ENCODE data around the gene ZDHHC24.
"Not testable (repeated sequence)": the region's sequence is repeated elsewhere in the genome, so short reads cannot be mapped to it uniquely, and the experiment has no call there.

Gene ZDHHC24

GRCh38 chr11:66564984-66565383 lies 19.1 kb upstream of the ZDHHC24 start:
- no peak for DNase-seq

DNA sequence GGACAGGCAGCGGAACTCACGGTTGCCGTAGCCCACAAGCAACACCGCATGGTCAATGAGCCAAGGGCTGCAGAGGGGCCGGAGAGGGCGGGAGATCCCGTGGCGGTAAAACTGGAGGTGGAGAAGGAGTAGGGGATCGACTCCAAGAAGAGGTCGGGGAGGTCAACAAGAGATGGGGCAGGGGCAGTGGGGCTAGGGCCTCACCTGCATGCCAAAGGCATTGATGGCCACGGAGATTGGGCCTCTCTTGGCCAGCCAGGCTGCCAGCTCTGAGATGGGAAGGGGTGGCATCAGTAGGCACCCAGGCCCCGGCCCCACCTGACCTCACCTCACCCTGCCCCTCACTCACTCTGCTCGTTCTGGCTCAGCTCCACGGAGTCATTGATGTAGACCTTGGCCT lies 18.7 kb upstream of the ZDHHC24 start:
- no peak for DNase-seq

GRCh38 chr11:66563832-66564231 lies 18.0 kb upstream of the ZDHHC24 start:
- DNase-seq = no peak

GRCh38 chr11:66562907-66563583 lies 17.2 kb upstream of the ZDHHC24 start:
- no peak for DNase-seq

DNA sequence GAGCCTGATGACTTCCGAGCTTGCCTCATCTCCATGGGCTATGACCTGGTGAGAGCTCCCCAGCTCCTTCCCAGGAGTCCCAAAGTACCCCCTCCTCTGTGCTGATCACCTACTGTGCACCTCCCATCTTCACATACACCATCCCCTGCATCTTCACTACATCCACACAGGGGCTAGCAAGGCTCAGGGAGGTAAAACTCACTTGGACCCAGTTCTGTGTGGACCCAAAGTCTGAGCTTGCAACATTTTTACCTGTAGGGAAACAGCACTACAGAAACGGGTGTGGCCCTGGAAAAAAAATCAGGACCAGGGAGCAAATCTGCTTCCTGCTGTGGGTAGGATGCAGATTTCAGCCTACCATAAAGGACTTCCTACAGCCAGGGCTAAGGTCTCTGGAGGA lies 16.4 kb upstream of the ZDHHC24 start:
- no peak for DNase-seq

- DNase-seq = no peak
Measured at GRCh38 chr11:66561975-66562248, 16.1 kb upstream of the ZDHHC24 start.

- no peak for DNase-seq
Measured at GRCh38 chr11:66561178-66561974, 15.5 kb upstream of the ZDHHC24 start.

DNA sequence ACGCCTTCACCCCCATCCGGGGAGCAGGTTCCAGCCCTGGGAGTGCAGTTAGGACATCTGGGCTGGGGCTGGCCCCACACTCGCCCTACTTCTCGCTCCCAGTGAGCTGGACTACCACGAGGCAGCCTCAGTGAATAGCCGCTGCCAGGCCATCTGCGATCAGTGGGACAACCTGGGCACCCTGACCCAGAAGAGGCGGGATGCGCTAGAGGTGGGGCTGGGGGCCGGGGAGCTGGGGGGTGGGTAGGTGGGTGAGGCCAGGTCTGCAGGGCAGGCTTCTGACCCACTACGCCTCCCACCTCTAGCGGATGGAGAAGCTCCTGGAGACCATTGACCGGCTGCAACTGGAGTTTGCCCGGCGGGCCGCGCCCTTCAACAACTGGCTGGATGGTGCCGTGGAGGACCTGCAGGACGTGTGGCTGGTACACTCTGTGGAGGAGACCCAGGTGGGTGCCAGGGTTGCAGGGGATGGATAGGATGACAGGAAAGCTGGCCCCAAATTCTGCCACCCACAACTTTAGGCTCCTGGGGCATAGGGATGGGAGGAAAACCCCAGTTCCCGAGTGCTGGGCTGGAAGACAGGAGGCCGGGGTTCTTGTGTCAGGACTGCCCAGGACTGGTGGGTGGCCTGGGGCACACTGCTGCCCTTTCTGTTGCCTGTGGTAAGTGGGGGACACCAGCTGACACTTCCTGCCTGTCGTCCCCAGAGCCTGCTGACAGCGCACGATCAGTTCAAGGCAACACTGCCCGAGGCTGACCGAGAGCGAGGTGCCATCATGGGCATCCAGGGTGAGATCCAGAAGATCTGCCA lies 14.2 kb upstream of the ZDHHC24 start:
- no peak for DNase-seq

- DNase-seq = peak; percentile 29
Measured at GRCh38 chr11:66559142-66559865, 13.5 kb upstream of the ZDHHC24 start.

DNA sequence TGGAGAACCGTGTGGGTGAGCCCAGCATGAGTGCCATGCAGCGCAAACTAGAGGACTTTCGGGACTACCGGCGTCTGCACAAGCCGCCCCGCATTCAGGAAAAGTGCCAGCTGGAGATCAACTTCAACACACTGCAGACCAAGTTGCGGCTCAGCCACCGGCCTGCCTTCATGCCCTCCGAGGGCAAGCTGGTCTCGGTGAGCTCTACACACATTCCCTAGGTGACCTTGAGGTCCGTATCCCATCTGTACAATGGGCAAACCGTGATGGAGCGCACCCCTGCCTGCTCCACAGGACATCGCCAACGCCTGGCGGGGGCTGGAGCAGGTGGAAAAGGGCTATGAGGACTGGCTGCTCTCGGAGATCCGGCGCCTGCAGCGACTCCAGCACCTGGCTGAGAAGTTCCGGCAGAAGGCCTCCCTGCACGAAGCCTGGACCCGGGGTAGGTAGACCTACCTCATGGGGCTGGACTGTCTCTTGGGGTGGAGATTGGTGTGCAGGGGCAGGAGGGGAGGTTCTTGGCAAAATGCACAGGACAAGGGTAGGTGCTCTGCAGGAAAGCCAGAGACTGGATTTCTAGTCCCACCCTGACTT lies 12.0 kb upstream of the ZDHHC24 start:
- no peak for DNase-seq

DNA sequence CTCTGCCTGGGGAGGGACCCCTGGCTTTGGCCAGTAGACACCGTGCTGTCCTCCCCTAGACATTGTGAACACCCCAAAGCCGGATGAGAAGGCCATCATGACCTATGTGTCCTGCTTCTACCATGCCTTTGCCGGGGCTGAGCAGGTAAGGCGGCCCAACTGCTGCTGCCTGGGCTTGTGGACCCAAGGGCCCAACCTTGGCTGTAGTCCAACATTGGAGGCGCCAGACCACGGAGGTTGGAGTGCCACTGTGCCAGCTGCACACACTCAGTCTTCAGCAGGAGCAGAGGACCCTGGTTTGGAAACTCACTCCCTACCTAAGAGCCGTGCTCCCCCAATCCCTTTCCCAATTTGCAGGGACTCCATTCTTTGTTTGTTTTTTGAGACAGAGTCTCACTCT lies 10.2 kb upstream of the ZDHHC24 start:
- DNase-seq = no peak

DNA sequence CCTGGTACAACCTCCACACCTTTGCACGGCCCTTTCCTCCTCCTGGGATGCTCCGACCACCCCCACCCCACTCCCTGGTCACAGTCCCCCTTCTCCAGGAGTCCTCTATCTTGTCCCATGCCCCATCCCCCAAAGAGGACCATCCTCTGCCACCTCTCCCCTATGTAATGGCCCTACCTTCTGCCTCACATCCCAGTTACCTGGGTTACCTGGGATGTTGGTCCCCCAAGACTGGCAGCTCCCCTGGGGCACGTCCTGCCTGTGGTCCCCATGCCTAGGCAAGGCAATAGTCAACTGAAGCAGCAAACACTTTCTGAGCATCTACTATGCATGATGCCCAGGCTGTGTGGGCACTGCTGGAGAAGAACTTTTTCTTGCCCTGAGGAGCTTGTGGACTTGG lies 9.6 kb upstream of the ZDHHC24 start:
- no peak for DNase-seq

- no peak for DNase-seq
Measured at GRCh38 chr11:66554602-66555001, 8.8 kb upstream of the ZDHHC24 start.

DNA sequence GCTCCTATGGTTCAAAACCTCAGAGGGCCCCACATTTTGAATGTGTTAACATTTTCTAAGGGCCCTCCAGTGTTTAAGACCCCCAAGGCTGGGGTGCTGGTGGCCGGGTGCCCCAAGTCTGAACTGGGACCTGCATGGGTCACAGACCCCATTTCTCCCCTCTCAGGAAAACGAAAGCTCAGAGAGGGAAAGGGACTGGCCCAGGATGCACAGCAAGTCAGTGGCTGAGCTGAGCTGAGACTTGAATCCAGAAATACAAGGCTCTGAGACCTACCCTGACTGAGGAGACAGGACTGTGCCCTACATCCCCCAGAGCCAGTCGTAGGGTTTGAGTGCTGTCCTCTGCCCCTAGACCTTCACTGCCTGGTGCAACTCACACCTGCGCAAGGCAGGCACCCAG lies 5.0 kb upstream of the ZDHHC24 start:
- DNase-seq = no peak

DNA sequence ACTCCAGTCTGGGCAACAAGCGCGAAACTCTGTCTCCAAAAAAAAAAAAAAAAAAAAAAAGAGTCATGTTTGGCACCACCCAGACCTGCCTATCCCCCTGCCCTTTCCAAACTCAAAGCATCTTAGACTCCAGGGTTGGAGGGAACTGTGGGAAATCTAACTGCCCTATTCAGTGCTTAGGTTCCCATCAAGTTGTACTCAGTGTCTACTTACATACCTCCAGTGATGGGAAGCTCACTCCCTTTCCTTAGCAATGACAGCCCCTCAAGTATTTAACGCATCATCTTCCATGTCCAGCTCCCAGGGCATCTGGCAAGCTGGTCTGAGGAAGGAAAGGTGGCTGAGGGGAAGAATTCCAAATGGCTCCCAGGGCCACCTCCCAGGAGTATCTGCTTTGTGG lies 3.8 kb upstream of the ZDHHC24 start:
- DNase-seq = no peak

- DNase-seq = no peak
Measured at GRCh38 chr11:66548774-66549630, 3.2 kb upstream of the ZDHHC24 start.

- no peak for DNase-seq
Measured at GRCh38 chr11:66548041-66548440, 2.2 kb upstream of the ZDHHC24 start.

DNA sequence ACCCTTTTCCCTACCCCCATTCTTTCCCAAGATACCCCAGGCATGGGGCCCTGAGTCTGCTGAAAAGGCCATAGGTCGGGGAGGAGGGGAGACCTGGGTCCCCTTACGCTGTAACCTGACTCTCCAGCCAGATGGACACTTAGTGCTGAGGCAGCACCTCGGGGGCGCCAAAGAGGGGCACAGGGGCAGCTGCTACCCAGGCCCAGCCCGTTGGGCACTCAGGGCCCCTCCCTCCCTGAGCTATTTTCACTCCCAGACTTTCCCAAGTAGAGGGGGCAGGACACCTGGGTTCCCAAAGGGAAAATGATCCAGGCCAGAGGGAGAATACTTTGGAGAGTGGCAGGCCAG lies 1.8 kb upstream of the ZDHHC24 start:
- no peak for DNase-seq

- DNase-seq = no peak
Measured at GRCh38 chr11:66546966-66547661, 1.3 kb upstream of the ZDHHC24 start.

DNA sequence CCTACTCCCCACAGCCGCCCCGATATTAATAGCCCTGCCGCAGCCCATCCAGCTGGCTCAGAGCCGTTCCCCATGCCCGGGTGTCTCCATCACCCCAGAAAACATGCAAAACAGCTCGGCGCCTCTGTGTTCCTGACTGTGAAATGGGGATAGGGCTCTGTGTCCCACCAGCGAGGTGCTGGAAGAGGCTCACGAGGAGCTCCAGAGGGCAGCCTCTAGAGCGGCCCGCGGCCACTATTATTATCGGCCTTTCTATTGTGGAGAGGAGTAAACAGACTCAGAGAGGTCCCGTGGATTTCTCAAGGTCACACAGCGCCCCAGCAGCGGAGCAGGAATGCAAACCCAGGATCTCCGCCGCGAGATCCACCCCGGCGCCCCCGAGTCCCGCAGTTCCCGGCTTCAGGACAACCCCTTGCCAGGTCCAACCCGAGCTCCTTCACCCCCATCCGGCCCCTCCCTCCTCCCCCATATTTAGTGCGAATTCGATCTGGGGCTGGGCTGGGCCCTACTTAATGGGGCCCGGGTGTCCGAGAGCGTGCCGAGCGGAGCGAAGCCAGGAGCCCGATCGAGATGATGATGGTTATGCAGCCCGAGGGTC lies 619 bp upstream of the ZDHHC24 start, which contains the start of gene ACTN3:
Gene ACTN3 (plus strand): TSS at position 536 of the 598 bp plus-strand sequence. CDS start 35 bp downstream, at position 571.
- DNase-seq = no peak

- DNase-seq = not testable (repeated sequence)
Measured at GRCh38 chr11:66544952-66545351, 896 bp downstream of the ZDHHC24 start.
